SHP77 (cell line): Measurements from ENCODE around the gene ESR2.
"Not testable (repeated sequence)": the region's sequence is repeated elsewhere in the genome, so short reads cannot be mapped to it uniquely, and the experiment has no call there.

ENCODE experiments used
- DNase-seq, 2 experiments: peaks; one replicate each; lab custom pipeline; 2025; lab: John Stamatoyannopoulos, UW

ESR2 gene

GRCh38 chr14:64038841-64039542 is 255.2 kb downstream of the ESR2 start:
- no peak for DNase-seq

GRCh38 chr14:64037869-64038745 is 256.1 kb downstream of the ESR2 start:
- not testable (repeated sequence) for DNase-seq

- DNase-seq, result no peak
These were observed 259.0 kb downstream of the ESR2 start for GRCh38 chr14:64035143-64035542.
